Neural progenitor cell (in vitro differentiated cells): ENCODE data around the gene SCFD2. TPM values are rescaled to one million over a fixed set of nuclear protein-coding genes. Genes with fewer than 3 reads are reported as not detected.

Experiments
- DNase-seq: peaks from one replicate; pipeline ENCODE4 v3.0.0-alpha.2; 2016; ENCODE audit warnings: low spot score
- H2AFZ ChIP-seq: fragments of 200-600 bp; sonication (generic); replicated peaks from 2 replicates; pipeline ENCODE4 v1.6.1; 2016; ENCODE audit warnings: antibody characterized with exemption
- H3F3A ChIP-seq: fragments of 200-600 bp; sonication (generic); 2 replicates; pipeline ENCODE4 v1.6.1; 2016; ENCODE audit warnings: antibody characterized with exemption, low read depth
- H3K27ac ChIP-seq: fragments of 200-600 bp; sonication (generic); 2 replicates; pipeline ENCODE4 v1.5.1; 2016; ENCODE audit warnings: mild to moderate bottlenecking
- H3K27me3 ChIP-seq: fragments of 200-600 bp; sonication (generic); 2 replicates; pipeline ENCODE4 v1.6.1; 2016; ENCODE audit warnings: mild to moderate bottlenecking, moderate library complexity
- H3K36me3 ChIP-seq: fragments of 200-600 bp; sonication (generic); 2 replicates; pipeline ENCODE4 v1.5.1; 2016
- H3K4me1 ChIP-seq: fragments of 200-600 bp; sonication (generic); 2 replicates; pipeline ENCODE4 v1.6.1; 2016; ENCODE audit warnings: mixed run types
- H3K4me2 ChIP-seq: fragments of 200-600 bp; sonication (generic); 2 replicates; pipeline ENCODE4 v1.6.1; 2016
- H3K4me3 ChIP-seq: fragments of 200-600 bp; sonication (generic); 2 replicates; pipeline ENCODE4 v1.5.1; 2016
- H3K79me2 ChIP-seq: fragments of 200-600 bp; sonication (generic); 2 replicates; pipeline ENCODE4 v1.6.1; 2016; ENCODE audit warnings: low read depth
- H3K9ac ChIP-seq: fragments of 200-600 bp; sonication (generic); 2 replicates; pipeline ENCODE4 v1.6.1; 2016
- H3K9me3 ChIP-seq: fragments of 200-600 bp; sonication (generic); 2 replicates; pipeline ENCODE4 v1.5.1; 2016; ENCODE audit warnings: low read depth
- H4K20me1 ChIP-seq: fragments of 200-600 bp; sonication (generic); 2 replicates; pipeline ENCODE4 v1.6.1; 2016; ENCODE audit warnings: low read depth
- H3K27ac Mint-ChIP-seq: 3 replicates; pipeline ENCODE4 v1.8.0; 2021; ENCODE audit warnings: mixed read lengths
- H3K27me3 Mint-ChIP-seq: 2 replicates; pipeline ENCODE4 v1.8.0; 2022; ENCODE audit warnings: low read depth, mild to moderate bottlenecking, inconsistent platforms, moderate library complexity, mixed read lengths; ENCODE audit not compliant: insufficient read depth
- H3K36me3 Mint-ChIP-seq: 3 replicates; pipeline ENCODE4 v1.8.0; 2021; ENCODE audit warnings: mixed read lengths
- H3K4me1 Mint-ChIP-seq: 3 replicates; pipeline ENCODE4 v1.8.0; 2021; ENCODE audit warnings: mixed read lengths
- H3K4me3 Mint-ChIP-seq: 3 replicates; pipeline ENCODE4 v1.8.0; 2021; ENCODE audit warnings: mild to moderate bottlenecking, moderate library complexity, mixed read lengths
- H3K9me3 Mint-ChIP-seq: 3 replicates; pipeline ENCODE4 v1.8.0; 2020; ENCODE audit warnings: mixed read lengths
- EZH2 ChIP-seq: fragments of 200-600 bp; sonication (generic); IDR thresholded peaks from 2 replicates; pipeline ENCODE4 v1.6.1; 2017; ENCODE audit warnings: antibody characterized with exemption, mild to moderate bottlenecking, moderate library complexity
- EZH2phosphoT487 ChIP-seq: fragments of 200-600 bp; sonication (generic); IDR thresholded peaks from 2 replicates; pipeline ENCODE4 v1.6.1; 2017; ENCODE audit warnings: antibody characterized with exemption
- total RNA-seq: library from RNA; depleted of rRNA; stranded (reverse); fragments of >200 nt; gene quantifications from 2 replicates; pipeline ENCODE4 v1.2.3, GENCODE V29; 2015; ENCODE audit warnings: low replicate concordance
- TF ChIP-seq, protein P1 (sequence below): fragments of 200-600 bp; sonication (generic); IDR thresholded peaks from 2 replicates; pipeline ENCODE4 v1.5.1; 2017; ENCODE audit warnings: antibody characterized with exemption, mild to moderate bottlenecking

The SCFD2 gene
- total RNA-seq, 1 donor from 2014 or later, result 4.8 TPM

DNA sequence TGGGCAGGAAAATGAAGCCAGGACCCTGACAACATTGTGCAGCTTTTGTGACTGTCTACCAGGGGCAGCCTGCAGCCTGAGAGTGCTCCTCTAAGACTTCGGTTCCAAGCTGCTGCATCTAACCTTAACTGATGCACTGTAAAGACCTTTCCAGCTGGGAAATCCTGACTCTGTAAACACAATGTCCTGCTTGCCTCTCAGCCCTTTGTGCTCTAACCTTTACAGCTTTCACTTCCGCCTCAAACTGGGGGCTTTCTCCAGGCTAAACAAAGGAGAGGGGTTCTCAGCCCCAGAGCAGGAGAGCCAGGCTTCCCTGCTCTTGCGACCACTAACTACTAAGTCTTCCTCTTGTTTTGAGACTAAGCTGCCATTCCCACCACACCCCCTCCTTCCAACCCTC lies 523.1 kb downstream of the SCFD2 start:
- peak; percentile 77 for DNase-seq
- Histone ChIP-seq H4K20me1 (no peaks in the 10 kb centered on the region), H3K27me3 (no peaks in the 10 kb centered on the region), H3K36me3 (no peaks in the 10 kb centered on the region), H3K4me3 (no peak overlapping the region), H3K79me2 (no peaks in the 10 kb centered on the region), H3K4me2 (peak overlapping the region; percentile 30), H3F3A (peaks cover 20% of the 10 kb centered on the region), H2AFZ (peak overlapping the region; percentile 35), H3K27ac (peak overlapping the region; percentile 40), H3K4me1 (peaks cover 40% of the 10 kb centered on the region), H3K9me3 (no peaks in the 10 kb centered on the region), H3K9ac (no peak overlapping the region)
- H3K4me3 Mint-ChIP-seq, result no peak overlapping the region
- H3K4me1 Mint-ChIP-seq, result peaks cover 47% of the 10 kb centered on the region
- no peaks in the 10 kb centered on the region for H3K9me3 Mint-ChIP-seq
- H3K27ac Mint-ChIP-seq, result peak overlapping the region; percentile 26
- no peaks in the 10 kb centered on the region for H3K36me3 Mint-ChIP-seq
- TF ChIP-seq EZH2phosphoT487 (no peak), EZH2 (no peak)
- TF ChIP-seq, protein P1, sequence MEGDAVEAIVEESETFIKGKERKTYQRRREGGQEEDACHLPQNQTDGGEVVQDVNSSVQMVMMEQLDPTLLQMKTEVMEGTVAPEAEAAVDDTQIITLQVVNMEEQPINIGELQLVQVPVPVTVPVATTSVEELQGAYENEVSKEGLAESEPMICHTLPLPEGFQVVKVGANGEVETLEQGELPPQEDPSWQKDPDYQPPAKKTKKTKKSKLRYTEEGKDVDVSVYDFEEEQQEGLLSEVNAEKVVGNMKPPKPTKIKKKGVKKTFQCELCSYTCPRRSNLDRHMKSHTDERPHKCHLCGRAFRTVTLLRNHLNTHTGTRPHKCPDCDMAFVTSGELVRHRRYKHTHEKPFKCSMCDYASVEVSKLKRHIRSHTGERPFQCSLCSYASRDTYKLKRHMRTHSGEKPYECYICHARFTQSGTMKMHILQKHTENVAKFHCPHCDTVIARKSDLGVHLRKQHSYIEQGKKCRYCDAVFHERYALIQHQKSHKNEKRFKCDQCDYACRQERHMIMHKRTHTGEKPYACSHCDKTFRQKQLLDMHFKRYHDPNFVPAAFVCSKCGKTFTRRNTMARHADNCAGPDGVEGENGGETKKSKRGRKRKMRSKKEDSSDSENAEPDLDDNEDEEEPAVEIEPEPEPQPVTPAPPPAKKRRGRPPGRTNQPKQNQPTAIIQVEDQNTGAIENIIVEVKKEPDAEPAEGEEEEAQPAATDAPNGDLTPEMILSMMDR, result no peak
- peaks cover 12% of the 10 kb centered on the region for H3K27me3 Mint-ChIP-seq

DNA sequence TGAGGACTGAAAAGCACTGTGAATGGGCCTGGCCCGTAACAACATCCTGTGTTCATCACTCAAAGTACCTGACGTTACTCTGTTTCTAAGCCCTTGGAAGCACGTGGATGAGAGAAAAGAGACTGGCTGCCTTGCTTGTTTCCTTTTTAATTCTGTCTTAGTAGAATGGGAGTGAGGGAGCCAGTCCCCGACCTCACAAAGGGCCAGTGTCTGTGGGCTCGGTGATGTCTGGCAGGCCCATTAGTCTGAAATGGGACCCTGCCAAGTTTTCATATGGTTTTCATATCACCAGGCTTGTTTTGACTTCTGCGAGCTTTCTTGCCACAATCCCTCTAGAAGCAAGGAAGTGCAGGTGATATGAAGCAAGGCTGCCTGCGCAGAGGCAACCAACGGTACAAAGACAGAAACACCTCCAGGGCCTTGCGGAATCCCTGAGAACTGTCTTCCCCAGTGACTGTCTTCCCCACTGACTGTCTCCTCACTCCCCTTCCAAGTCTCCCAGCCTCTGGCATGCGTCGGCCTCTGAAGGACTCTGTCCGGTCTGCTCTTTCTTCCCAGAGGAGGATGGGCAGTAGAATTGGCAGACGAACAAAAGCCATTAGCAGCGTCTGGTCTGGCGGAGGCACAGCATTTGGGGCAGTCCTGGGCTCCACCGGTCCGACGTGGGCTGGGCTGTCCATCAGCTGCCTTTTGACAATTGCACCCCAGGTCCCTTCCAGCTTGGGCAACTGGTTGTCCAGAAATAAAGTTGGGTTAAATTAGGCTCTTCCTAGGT lies 524.0 kb downstream of the SCFD2 start:
- Histone ChIP-seq H2AFZ (no peak overlapping the region), H4K20me1 (no peaks in the 10 kb centered on the region), H3K9me3 (no peaks in the 10 kb centered on the region), H3K9ac (no peak overlapping the region), H3K27me3 (no peaks in the 10 kb centered on the region), H3K36me3 (no peaks in the 10 kb centered on the region), H3K27ac (no peak overlapping the region), H3K4me1 (peaks cover 40% of the 10 kb centered on the region), H3K79me2 (no peaks in the 10 kb centered on the region), H3F3A (peaks cover 20% of the 10 kb centered on the region), H3K4me3 (no peak overlapping the region), H3K4me2 (peak overlapping the region; percentile 30)
- H3K27ac Mint-ChIP-seq, result no peak overlapping the region
- H3K4me3 Mint-ChIP-seq, result no peak overlapping the region
- peaks cover 51% of the 10 kb centered on the region for H3K4me1 Mint-ChIP-seq
- DNase-seq, result peak; percentile 22
- no peak for TF ChIP-seq EZH2
- no peak for TF ChIP-seq EZH2phosphoT487
- TF ChIP-seq, protein P1, result no peak
- no peaks in the 10 kb centered on the region for H3K9me3 Mint-ChIP-seq
- no peaks in the 10 kb centered on the region for H3K36me3 Mint-ChIP-seq
- peaks cover 12% of the 10 kb centered on the region for H3K27me3 Mint-ChIP-seq

GRCh38 chr4:52840531-52841370 lies 525.1 kb downstream of the SCFD2 start:
- DNase-seq, result peak; percentile 56
- no peaks in the 10 kb centered on the region for H3K36me3 Mint-ChIP-seq
- Histone ChIP-seq H3K4me1 (peaks cover 40% of the 10 kb centered on the region), H3K9ac (no peak overlapping the region), H3K27me3 (no peaks in the 10 kb centered on the region), H3K27ac (no peak overlapping the region), H3K9me3 (no peaks in the 10 kb centered on the region), H4K20me1 (no peaks in the 10 kb centered on the region), H3K4me3 (no peak overlapping the region), H3K79me2 (no peaks in the 10 kb centered on the region), H2AFZ (no peak overlapping the region), H3F3A (peaks cover 20% of the 10 kb centered on the region), H3K4me2 (peak overlapping the region; percentile 30), H3K36me3 (no peaks in the 10 kb centered on the region)
- peak overlapping the region; percentile 52 for H3K27ac Mint-ChIP-seq
- no peak overlapping the region for H3K4me3 Mint-ChIP-seq
- no peak for TF ChIP-seq EZH2
- TF ChIP-seq EZH2phosphoT487, result no peak
- H3K27me3 Mint-ChIP-seq, result peaks cover 12% of the 10 kb centered on the region
- H3K4me1 Mint-ChIP-seq, result peaks cover 51% of the 10 kb centered on the region
- H3K9me3 Mint-ChIP-seq, result no peaks in the 10 kb centered on the region
